NCI-H526 treated with DMSO at 0.1 percent for 48 hours (cell line): ENCODE data around the gene COA1.

Source experiments
- DNase-seq: peaks from one replicate; lab custom pipeline; 2025; lab: John Stamatoyannopoulos, UW

COA1 gene

GRCh38 chr7:43652364-43652763, 77.0 kb downstream of the COA1 start:
- no peak for DNase-seq

GRCh38 chr7:43650457-43651052, 78.8 kb downstream of the COA1 start:
- no peak for DNase-seq

- DNase-seq = no peak
Measured at GRCh38 chr7:43649755-43650274, 79.5 kb downstream of the COA1 start.

- no peak for DNase-seq
Measured at GRCh38 chr7:43648473-43649406, 80.6 kb downstream of the COA1 start.

- no peak for DNase-seq
Measured at GRCh38 chr7:43647673-43648472, 81.5 kb downstream of the COA1 start.

- DNase-seq = no peak
Measured at GRCh38 chr7:43647339-43647672, 82.0 kb downstream of the COA1 start.

- DNase-seq = no peak
Measured at GRCh38 chr7:43646603-43647338, 82.6 kb downstream of the COA1 start.

GRCh38 chr7:43645699-43646226, 83.6 kb downstream of the COA1 start:
- no peak for DNase-seq

GRCh38 chr7:43643846-43644245, 85.5 kb downstream of the COA1 start:
- DNase-seq = no peak

- DNase-seq = no peak
Measured at GRCh38 chr7:43642897-43643630, 86.3 kb downstream of the COA1 start.

- no peak for DNase-seq
Measured at GRCh38 chr7:43640679-43641078, 88.6 kb downstream of the COA1 start.

- peak; percentile 67 for DNase-seq
Measured at GRCh38 chr7:43639858-43640491, 89.3 kb downstream of the COA1 start.

- no peak for DNase-seq
Measured at GRCh38 chr7:43637114-43637806, 92.1 kb downstream of the COA1 start.

GRCh38 chr7:43636093-43636492, 93.2 kb downstream of the COA1 start:
- DNase-seq = no peak

- DNase-seq = no peak
Measured at GRCh38 chr7:43634384-43634783, 94.9 kb downstream of the COA1 start.

- DNase-seq = no peak
Measured at GRCh38 chr7:43632746-43633145, 96.6 kb downstream of the COA1 start.

- DNase-seq = no peak
Measured at GRCh38 chr7:43631559-43631958, 97.8 kb downstream of the COA1 start.

- DNase-seq = no peak
Measured at GRCh38 chr7:43630482-43630881, 98.8 kb downstream of the COA1 start.

GRCh38 chr7:43629857-43630256, 99.5 kb downstream of the COA1 start:
- no peak for DNase-seq

GRCh38 chr7:43628431-43628830, 100.9 kb downstream of the COA1 start:
- DNase-seq = no peak
